A172 (cell line): ENCODE measurements around the gene GALNT5. TPM values are rescaled to one million over a fixed set of nuclear protein-coding genes. Genes with fewer than 3 reads are reported as not detected.

ENCODE experiments used
- total RNA-seq: library from RNA; depleted of rRNA; stranded (reverse); fragments of >200 nt; shearing (Covaris generic); gene quantifications from 2 replicates; pipeline ENCODE4 v1.2.3, GENCODE V29; 2014; rRNA removed

Gene GALNT5
- total RNA-seq, 1 experiment from 2014 or later, result not detected

Other genes starting within 250 kb of the GALNT5 start
- not detected in 2 replicates for gene ERMN, start 68.1 kb downstream of the GALNT5 start, total RNA-seq
- gene CYTIP, start 186.4 kb downstream of the GALNT5 start, total RNA-seq, result not detected in 2 replicates